ENCODE results near the gene ZDHHC8.

DNA sequence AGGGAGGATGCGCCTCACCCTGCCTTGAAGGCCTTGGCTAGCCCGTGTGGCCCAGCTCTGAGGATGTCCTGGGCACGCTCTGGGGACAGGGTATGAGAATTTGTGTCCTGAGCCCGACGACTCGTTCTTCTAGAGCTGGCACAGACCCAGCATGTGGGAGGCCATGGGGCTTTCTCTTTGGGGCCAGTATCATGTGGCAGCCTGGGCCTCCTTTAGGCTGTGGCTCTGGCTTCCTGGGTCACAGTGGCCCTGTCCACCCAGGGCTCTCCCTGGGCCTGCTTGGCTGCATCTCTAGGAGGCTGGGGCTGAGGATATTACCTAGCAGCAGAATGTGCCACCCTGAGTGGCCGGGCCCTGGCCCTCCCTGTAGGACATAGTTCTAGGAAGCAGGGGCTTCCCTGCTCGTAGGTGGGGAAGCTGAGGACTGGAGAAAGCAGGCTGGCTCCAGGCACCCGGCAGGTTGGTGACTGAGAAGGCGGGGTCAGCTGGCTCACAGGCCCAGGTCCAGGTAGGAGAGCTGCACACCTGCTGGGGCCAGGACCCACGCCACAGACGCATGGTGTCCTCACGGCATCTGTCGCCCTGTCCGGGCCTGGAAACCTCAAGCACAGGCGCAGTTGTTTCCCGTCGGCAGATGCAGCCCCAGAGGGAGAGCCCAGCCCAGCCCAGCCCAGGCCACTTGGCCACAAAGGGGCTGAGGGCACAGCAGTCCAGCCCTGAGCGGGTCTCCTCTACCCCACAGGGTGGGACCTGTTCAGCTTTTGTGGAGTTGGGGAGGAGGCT lies 12.5 kb downstream of the ZDHHC8 start:
- TF ChIP-seq, protein P1, sequence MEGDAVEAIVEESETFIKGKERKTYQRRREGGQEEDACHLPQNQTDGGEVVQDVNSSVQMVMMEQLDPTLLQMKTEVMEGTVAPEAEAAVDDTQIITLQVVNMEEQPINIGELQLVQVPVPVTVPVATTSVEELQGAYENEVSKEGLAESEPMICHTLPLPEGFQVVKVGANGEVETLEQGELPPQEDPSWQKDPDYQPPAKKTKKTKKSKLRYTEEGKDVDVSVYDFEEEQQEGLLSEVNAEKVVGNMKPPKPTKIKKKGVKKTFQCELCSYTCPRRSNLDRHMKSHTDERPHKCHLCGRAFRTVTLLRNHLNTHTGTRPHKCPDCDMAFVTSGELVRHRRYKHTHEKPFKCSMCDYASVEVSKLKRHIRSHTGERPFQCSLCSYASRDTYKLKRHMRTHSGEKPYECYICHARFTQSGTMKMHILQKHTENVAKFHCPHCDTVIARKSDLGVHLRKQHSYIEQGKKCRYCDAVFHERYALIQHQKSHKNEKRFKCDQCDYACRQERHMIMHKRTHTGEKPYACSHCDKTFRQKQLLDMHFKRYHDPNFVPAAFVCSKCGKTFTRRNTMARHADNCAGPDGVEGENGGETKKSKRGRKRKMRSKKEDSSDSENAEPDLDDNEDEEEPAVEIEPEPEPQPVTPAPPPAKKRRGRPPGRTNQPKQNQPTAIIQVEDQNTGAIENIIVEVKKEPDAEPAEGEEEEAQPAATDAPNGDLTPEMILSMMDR (IDR thresholded peaks at IDR 0.05), result no peak
- TF ChIP-seq POLR2A (IDR thresholded peaks at IDR 0.05) (no peak), POLR2AphosphoS5 (IDR thresholded peaks at IDR 0.05) (no peak)
